Endothelial cell of umbilical vein (primary cell): ENCODE data around the gene TXNIP. TPM values are rescaled to one million over a fixed set of nuclear protein-coding genes. Genes with fewer than 3 reads are reported as not detected.

Experiments
- BruUV-seq: library from RNA; stranded (reverse); fragments of 400-500 nt; replicated peaks from 2 replicates; lab custom pipeline; 2021; lab: Mats Ljungman, UMichigan
- CTCF ChIA-PET: fragments of 300-600, 350-600 bp; sonication (Branson Sonifier 250); formaldehyde crosslinking; loops from one replicate; lab custom pipeline; 2021; ENCODE audit warnings: antibody characterized with exemption, inconsistent platforms; lab: Charles Lee
- POLR2A ChIA-PET: fragments of 300-600, 350-600 bp; sonication (Branson Sonifier 250); formaldehyde crosslinking; loops from one replicate; lab custom pipeline; 2021; ENCODE audit warnings: antibody characterized with exemption, inconsistent platforms; lab: Charles Lee
- DNase-seq: peaks from one replicate; pipeline ENCODE4 v3.0.0-alpha.2; 2011; ENCODE audit warnings: low read depth, low spot score
- FAIRE-seq: peaks from 2 replicates; lab custom pipeline; 2011; peaks lifted over from hg19 to GRCh38; lab: Jason Lieb, UNC
- H2AFZ ChIP-seq: 2 replicates; pipeline ENCODE4 v1.6.0; 2012; ENCODE audit warnings: low read depth, low read length, control low read depth, inconsistent platforms
- H3K27ac ChIP-seq: 2 replicates; pipeline ENCODE4 v1.5.1; 2011; ENCODE audit warnings: low read depth, mild to moderate bottlenecking, control low read depth, low read length, moderate library complexity; ENCODE audit not compliant: insufficient read depth
- H3K27me3 ChIP-seq, 2 experiments: 2 replicates each; pipeline versions ENCODE4 v1.6.0 to v1.6.1; 2011; ENCODE audit warnings: low read length in 2 of 2, mixed read lengths in 1 of 2; ENCODE audit not compliant: control insufficient read depth in 2 of 2, insufficient read depth in 2 of 2
- H3K36me3 ChIP-seq, 2 experiments: 2 replicates in 1 of 2; 3 replicates in 1 of 2; pipeline ENCODE4 v1.5.1; 2011; ENCODE audit warnings: low read length in 2 of 2, mild to moderate bottlenecking in 1 of 2, moderate library complexity in 1 of 2; ENCODE audit not compliant: control insufficient read depth in 2 of 2, insufficient read depth in 2 of 2; ENCODE audit errors: extremely low read depth in 1 of 2
- H3K4me1 ChIP-seq: 3 replicates; pipeline ENCODE4 v1.5.1; 2011; ENCODE audit warnings: mild to moderate bottlenecking, low read length; ENCODE audit not compliant: control insufficient read depth, insufficient read depth; ENCODE audit errors: extremely low read depth
- H3K4me2 ChIP-seq: 2 replicates; pipeline ENCODE4 v1.6.1; 2011; ENCODE audit warnings: low read length, control low read depth, mixed read lengths; ENCODE audit not compliant: insufficient read depth
- H3K4me3 ChIP-seq, 3 experiments: fragments of 200-600 bp in 1 of 3; sonication (generic), shearing (Covaris generic) in 1 of 3; replicated peaks in 1 of 3; 2 replicates each; pipeline ENCODE4 v1.5.1; 2011 to 2016; ENCODE audit warnings: control low read depth in 3 of 3, low read length in 3 of 3, mild to moderate bottlenecking in 2 of 3, inconsistent platforms in 1 of 3, low read depth in 1 of 3, moderate library complexity in 1 of 3; ENCODE audit not compliant: insufficient read depth in 1 of 3
- H3K79me2 ChIP-seq: 2 replicates; pipeline ENCODE4 v1.6.0; 2012; ENCODE audit warnings: low read length, inconsistent platforms; ENCODE audit not compliant: control insufficient read depth, insufficient read depth
- H3K9ac ChIP-seq: replicated peaks from 2 replicates; pipeline ENCODE3; 2011; ENCODE audit warnings: low read length, control low read depth; ENCODE audit not compliant: insufficient read depth; ENCODE audit errors: extremely low read depth
- H3K9me1 ChIP-seq: replicated peaks from 3 replicates; pipeline ENCODE4 v1.6.0; 2011; ENCODE audit warnings: mild to moderate bottlenecking, low read length; ENCODE audit not compliant: control insufficient read depth, insufficient read depth; ENCODE audit errors: extremely low read depth
- H3K9me3 ChIP-seq: replicated peaks from 2 replicates; pipeline ENCODE4 v1.5.1; 2012; ENCODE audit warnings: low read length, inconsistent platforms; ENCODE audit not compliant: control insufficient read depth, insufficient read depth
- H4K20me1 ChIP-seq: replicated peaks from 2 replicates; pipeline ENCODE3; 2011; ENCODE audit warnings: mild to moderate bottlenecking, low read length; ENCODE audit not compliant: control insufficient read depth, insufficient read depth; ENCODE audit errors: extremely low read depth
- EZH2 ChIP-seq: IDR thresholded peaks from 2 replicates; pipeline ENCODE4 v1.6.1; 2012; ENCODE audit warnings: borderline replicate concordance, low read depth, mild to moderate bottlenecking, moderate library complexity, low read length, inconsistent platforms; ENCODE audit not compliant: severe bottlenecking
- FOS ChIP-seq: IDR thresholded peaks from 2 replicates; pipeline ENCODE4 v1.6.1; 2011; ENCODE audit warnings: mild to moderate bottlenecking, low read length, moderate library complexity, borderline replicate concordance; ENCODE audit not compliant: insufficient read depth
- GATA2 ChIP-seq: IDR thresholded peaks from 2 replicates; pipeline ENCODE4 v1.7.0; 2011; ENCODE audit warnings: low read depth, mild to moderate bottlenecking, moderate library complexity, mixed read lengths, low read length; ENCODE audit not compliant: insufficient read length, insufficient read depth
- JUN ChIP-seq: IDR thresholded peaks from 2 replicates; pipeline ENCODE4 v1.6.1; 2011; ENCODE audit warnings: borderline replicate concordance, low read depth; ENCODE audit not compliant: insufficient read length, insufficient read depth
- MYC ChIP-seq: IDR thresholded peaks from one replicate; pipeline ENCODE4 v1.6.1; 2011; ENCODE audit warnings: mild to moderate bottlenecking, low read depth, low read length
- POLR2A ChIP-seq: IDR thresholded peaks from 2 replicates; pipeline ENCODE4 v1.6.1; 2012; ENCODE audit warnings: low read depth, mild to moderate bottlenecking, control low read depth, low read length
- POLR2AphosphoS5 ChIP-seq: IDR thresholded peaks from 2 replicates; pipeline ENCODE4 v1.6.1; 2012; ENCODE audit warnings: low read depth, mild to moderate bottlenecking, control low read depth, low read length, moderate library complexity; ENCODE audit not compliant: insufficient read depth
- dilution Hi-C: fragments of 300-500 bp; cut with MboI; formaldehyde crosslinking; loops from one replicate; pipeline ENCODE4 v1.15.0; 2019; ENCODE audit warnings: low sequenced_read_pairs; ENCODE audit not compliant: extremely low pct_ligation_motif_present
- intact Hi-C: fragments of 100-400 bp; cut with micrococcal nuclease; formaldehyde crosslinking; loops from one replicate; pipeline ENCODE4 v1.10.0; 2022
- polyA plus RNA-seq, 4 experiments: library from polyadenylated mRNA; depleted of rRNA in 3 of 4; stranded (reverse) in 3 of 4; unstranded in 1 of 4; fragments of >200 nt; gene quantifications; 2 replicates each; pipeline versions ENCODE4 v1.2.1 to v1.2.3, GENCODE V29; 2011 to 2012; ENCODE audit warnings: missing spikeins in 1 of 4
- total RNA-seq: library from RNA; stranded (reverse); gene quantifications from 2 replicates; pipeline ENCODE4 v1.2.3, GENCODE V29; 2021
- TF ChIP-seq, protein P1 (sequence below): IDR thresholded peaks from 2 replicates; pipeline ENCODE4 v1.6.1; 2011; ENCODE audit not compliant: insufficient read depth, insufficient read length
- TF ChIP-seq, protein P2 (sequence below), 2 donors: IDR thresholded peaks; 1 replicate in 1 of 2; 2 replicates in 1 of 2; pipeline ENCODE4 v1.5.1; 2011; ENCODE audit warnings: low read length in 2 of 2, mild to moderate bottlenecking in 2 of 2, moderate library complexity in 2 of 2, control low read depth in 1 of 2, inconsistent platforms in 1 of 2, low read depth in 1 of 2; ENCODE audit not compliant: insufficient read depth in 1 of 2; ENCODE audit errors: extremely low read depth in 1 of 2

TXNIP gene
- total and polyA plus RNA-seq, 2 donors (not counting 3 experiments of a cell fraction or from before 2014, with no cell fraction given) = 9.1 to 21.8 TPM

DNA sequence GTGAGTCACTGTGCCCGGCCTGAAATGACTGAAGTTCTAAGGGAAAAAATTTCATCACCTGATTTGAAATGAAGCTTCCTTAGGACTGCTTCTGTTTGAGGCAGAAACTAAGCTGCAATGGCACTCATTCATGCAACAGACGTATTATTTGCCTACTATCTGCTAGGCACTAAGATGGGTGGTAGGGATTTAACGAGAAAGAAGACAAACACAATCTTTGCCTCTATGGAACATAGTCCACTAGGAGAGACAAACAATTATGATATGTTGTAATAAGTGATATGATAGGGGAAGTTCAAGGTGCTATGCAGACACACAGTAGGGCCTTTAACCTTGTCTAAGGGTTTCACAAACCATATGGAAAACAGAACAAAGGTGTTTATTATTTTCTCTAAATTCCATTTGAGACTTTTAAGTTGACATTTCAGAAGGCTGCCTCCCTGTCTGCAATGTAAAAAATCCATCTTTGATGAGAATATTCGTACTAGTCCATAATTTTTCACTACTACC lies 49.8 kb downstream of the TXNIP start:
- no peak overlapping the region for H3K27ac ChIP-seq
- CTCF ChIA-PET = interaction anchor here (1.6 kb wide), 1 partner anchor 9 kb away, joined by 4 read pairs; no protein-coding TSS in a partner anchor

More for the DNA sequence above, 49.8 kb downstream of the TXNIP start:
- dilution Hi-C loops = no loop called here
- H3K27me3 ChIP-seq = no peaks in the 10 kb centered on the region
- BruUV-seq = no TSS peak
- TF ChIP-seq MYC (no peak), FOS (no peak), JUN (no peak), POLR2AphosphoS5 (no peak), EZH2 (no peak), GATA2 (no peak), POLR2A (no peak)
- TF ChIP-seq, protein P1, sequence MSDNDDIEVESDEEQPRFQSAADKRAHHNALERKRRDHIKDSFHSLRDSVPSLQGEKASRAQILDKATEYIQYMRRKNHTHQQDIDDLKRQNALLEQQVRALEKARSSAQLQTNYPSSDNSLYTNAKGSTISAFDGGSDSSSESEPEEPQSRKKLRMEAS = no peak
- TF ChIP-seq, protein P2, sequence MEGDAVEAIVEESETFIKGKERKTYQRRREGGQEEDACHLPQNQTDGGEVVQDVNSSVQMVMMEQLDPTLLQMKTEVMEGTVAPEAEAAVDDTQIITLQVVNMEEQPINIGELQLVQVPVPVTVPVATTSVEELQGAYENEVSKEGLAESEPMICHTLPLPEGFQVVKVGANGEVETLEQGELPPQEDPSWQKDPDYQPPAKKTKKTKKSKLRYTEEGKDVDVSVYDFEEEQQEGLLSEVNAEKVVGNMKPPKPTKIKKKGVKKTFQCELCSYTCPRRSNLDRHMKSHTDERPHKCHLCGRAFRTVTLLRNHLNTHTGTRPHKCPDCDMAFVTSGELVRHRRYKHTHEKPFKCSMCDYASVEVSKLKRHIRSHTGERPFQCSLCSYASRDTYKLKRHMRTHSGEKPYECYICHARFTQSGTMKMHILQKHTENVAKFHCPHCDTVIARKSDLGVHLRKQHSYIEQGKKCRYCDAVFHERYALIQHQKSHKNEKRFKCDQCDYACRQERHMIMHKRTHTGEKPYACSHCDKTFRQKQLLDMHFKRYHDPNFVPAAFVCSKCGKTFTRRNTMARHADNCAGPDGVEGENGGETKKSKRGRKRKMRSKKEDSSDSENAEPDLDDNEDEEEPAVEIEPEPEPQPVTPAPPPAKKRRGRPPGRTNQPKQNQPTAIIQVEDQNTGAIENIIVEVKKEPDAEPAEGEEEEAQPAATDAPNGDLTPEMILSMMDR (IDR thresholded peaks at IDR 0.05; ENCODE audit: extremely low read depth in 1 of 2, insufficient read depth in 1 of 2, low read depth in 1 of 2, low read length in 2 of 2) = no peak
- no peaks in the 10 kb centered on the region for H3K9me1 ChIP-seq
- H3K4me1 ChIP-seq = no peaks in the 10 kb centered on the region
- no peak overlapping the region for H2AFZ ChIP-seq
- H4K20me1 ChIP-seq = no peaks in the 10 kb centered on the region
- peaks cover 0 to 3% of the 10 kb centered on the region in 2 experiments for H3K36me3 ChIP-seq
- peaks cover 38% of the 10 kb centered on the region for H3K79me2 ChIP-seq
- FAIRE-seq (no peak), DNase-seq (no peak)
- H3K4me3 ChIP-seq = no peak overlapping the region
- H3K9me3 ChIP-seq = no peaks in the 10 kb centered on the region
- H3K9ac ChIP-seq = no peak overlapping the region
- intact Hi-C loops = no loop called here
- POLR2A ChIA-PET = interaction anchor here (0.7 kb wide), 1 partner anchor 68 kb away, joined by 4 read pairs; no protein-coding TSS in a partner anchor
- H3K4me2 ChIP-seq = no peak overlapping the region
